ENCODE results near the gene IL6ST. TPM values are rescaled to one million over a fixed set of nuclear protein-coding genes. Genes with fewer than 3 reads are reported as not detected.

The IL6ST gene
- total RNA-seq, 1 experiment from 2014 or later = 39.8 TPM

DNA sequence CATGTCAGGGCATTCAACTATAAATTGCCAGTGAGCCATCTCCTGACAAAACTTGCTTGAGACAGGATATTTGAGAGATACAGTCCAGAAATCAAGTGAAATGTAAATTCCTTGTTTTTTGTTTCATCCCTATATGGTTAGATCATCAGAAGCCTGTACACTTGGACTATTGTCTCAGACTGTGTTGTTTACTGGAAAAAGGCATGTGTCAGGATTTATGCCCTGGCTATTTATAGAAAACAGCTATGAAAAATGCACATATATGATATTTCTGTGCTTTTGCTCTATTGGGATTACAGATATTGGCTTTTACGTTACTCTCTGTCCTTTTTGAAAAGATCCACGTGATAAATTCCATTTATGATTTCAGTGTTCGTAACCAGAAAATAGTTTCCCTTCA, 99.4 kb downstream of the IL6ST start:
- no peaks in the 10 kb centered on the region for H3K9me3 ChIP-seq (ENCODE audit: low read depth, low read length, poor library complexity, severe bottlenecking)
- H3K27ac ChIP-seq (ENCODE audit: low read depth, low read length, poor library complexity, severe bottlenecking) = no peak overlapping the region
- no peaks in the 10 kb centered on the region for H3K4me1 ChIP-seq (ENCODE audit: insufficient read depth, low read length, poor library complexity, severe bottlenecking)
- no peaks in the 10 kb centered on the region for H3K27me3 ChIP-seq (replicated peaks; ENCODE audit: insufficient read depth, low read depth, low read length, poor library complexity)
- no TSS peak for BruUV-seq (replicated peaks)
- intact Hi-C loops (cut with micrococcal nuclease; ENCODE audit: unreplicated experiment) = no loop called here
- TF ChIP-seq, protein P1, sequence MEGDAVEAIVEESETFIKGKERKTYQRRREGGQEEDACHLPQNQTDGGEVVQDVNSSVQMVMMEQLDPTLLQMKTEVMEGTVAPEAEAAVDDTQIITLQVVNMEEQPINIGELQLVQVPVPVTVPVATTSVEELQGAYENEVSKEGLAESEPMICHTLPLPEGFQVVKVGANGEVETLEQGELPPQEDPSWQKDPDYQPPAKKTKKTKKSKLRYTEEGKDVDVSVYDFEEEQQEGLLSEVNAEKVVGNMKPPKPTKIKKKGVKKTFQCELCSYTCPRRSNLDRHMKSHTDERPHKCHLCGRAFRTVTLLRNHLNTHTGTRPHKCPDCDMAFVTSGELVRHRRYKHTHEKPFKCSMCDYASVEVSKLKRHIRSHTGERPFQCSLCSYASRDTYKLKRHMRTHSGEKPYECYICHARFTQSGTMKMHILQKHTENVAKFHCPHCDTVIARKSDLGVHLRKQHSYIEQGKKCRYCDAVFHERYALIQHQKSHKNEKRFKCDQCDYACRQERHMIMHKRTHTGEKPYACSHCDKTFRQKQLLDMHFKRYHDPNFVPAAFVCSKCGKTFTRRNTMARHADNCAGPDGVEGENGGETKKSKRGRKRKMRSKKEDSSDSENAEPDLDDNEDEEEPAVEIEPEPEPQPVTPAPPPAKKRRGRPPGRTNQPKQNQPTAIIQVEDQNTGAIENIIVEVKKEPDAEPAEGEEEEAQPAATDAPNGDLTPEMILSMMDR (conservative IDR thresholded peaks at IDR 0.05; ENCODE audit: low read depth, low read length) = no peak
- TF ChIP-seq EZH2 (IDR thresholded peaks at IDR 0.05; ENCODE audit: borderline replicate concordance, low read depth, low read length, poor library complexity, severe bottlenecking) = no peak
- POLR2A ChIA-PET (ENCODE audit: low non-redundant PET) = no interaction called here
- CTCF ChIA-PET = interaction anchor here (0.6 kb wide), 1 partner anchor 41 kb away, joined by 12 read pairs; no protein-coding TSS in a partner anchor
- H3K36me3 ChIP-seq (ENCODE audit: insufficient read depth, low read length, poor library complexity, severe bottlenecking) = no peaks in the 10 kb centered on the region
- no peak for DNase-seq (ENCODE audit: low spot score)
- no peak overlapping the region for H3K4me3 ChIP-seq (ENCODE audit: low read depth, low read length, poor library complexity, severe bottlenecking)

DNA sequence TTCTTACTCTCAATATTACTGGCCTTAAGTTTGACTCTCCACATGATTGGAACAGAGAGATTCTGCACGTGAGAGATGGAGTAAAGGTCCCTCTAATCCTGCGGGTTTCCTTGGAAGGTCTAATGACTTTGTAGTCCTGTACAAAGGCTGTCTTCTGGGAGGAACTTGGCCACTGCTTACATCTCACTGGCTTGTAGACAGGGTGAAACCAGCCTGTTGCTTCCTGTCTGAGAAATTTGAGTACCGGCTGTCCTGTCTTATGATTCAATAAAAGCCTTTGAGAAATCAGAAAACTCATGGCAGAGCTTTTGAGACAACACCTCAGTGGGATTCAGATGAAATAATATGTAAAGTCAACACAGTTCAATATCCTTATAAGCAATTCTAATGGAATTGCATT, 100.6 kb downstream of the IL6ST start:
- TF ChIP-seq EZH2 (IDR thresholded peaks at IDR 0.05; ENCODE audit: borderline replicate concordance, low read depth, low read length, poor library complexity, severe bottlenecking) = no peak
- TF ChIP-seq, protein P1 (conservative IDR thresholded peaks at IDR 0.05; ENCODE audit: low read depth, low read length) = no peak
- DNase-seq (ENCODE audit: low spot score) = no peak
- H3K4me3 ChIP-seq (ENCODE audit: low read depth, low read length, poor library complexity, severe bottlenecking) = no peak overlapping the region
- BruUV-seq (replicated peaks) = no TSS peak
- no peaks in the 10 kb centered on the region for H3K36me3 ChIP-seq (ENCODE audit: insufficient read depth, low read length, poor library complexity, severe bottlenecking)
- H3K4me1 ChIP-seq (ENCODE audit: insufficient read depth, low read length, poor library complexity, severe bottlenecking) = no peaks in the 10 kb centered on the region
- no peak overlapping the region for H3K27ac ChIP-seq (ENCODE audit: low read depth, low read length, poor library complexity, severe bottlenecking)
- intact Hi-C loops (cut with micrococcal nuclease; ENCODE audit: unreplicated experiment) = no loop called here
- ChIA-PET POLR2A (ENCODE audit: low non-redundant PET) (no interaction called here), CTCF (no interaction called here)
- H3K27me3 ChIP-seq (replicated peaks; ENCODE audit: insufficient read depth, low read depth, low read length, poor library complexity) = no peaks in the 10 kb centered on the region
- H3K9me3 ChIP-seq (ENCODE audit: low read depth, low read length, poor library complexity, severe bottlenecking) = no peaks in the 10 kb centered on the region

DNA sequence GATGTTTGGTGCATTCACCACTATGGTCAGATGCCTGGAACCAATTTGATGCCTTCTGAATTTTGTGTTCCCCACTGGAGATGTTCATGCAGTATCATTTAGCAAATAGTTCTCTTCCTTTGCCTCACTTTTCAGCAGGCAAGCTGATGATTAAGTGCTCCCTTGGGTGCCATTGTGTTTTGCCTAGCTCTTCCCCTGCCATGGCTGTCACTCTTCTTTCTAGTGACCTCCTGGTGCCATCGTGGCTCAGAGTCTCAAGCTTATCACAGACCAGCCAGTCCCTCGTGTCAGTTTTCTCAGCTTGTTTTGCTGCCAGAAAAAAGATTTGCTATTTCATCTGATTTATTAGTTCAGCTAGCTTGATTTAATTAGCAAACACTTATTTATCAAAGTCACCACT, 102.3 kb downstream of the IL6ST start:
- Histone ChIP-seq H3K4me1 (ENCODE audit: insufficient read depth, low read length, poor library complexity, severe bottlenecking) (no peaks in the 10 kb centered on the region), H3K27me3 (replicated peaks; ENCODE audit: insufficient read depth, low read depth, low read length, poor library complexity) (no peaks in the 10 kb centered on the region), H3K4me3 (ENCODE audit: low read depth, low read length, poor library complexity, severe bottlenecking) (no peak overlapping the region), H3K36me3 (ENCODE audit: insufficient read depth, low read length, poor library complexity, severe bottlenecking) (no peaks in the 10 kb centered on the region), H3K27ac (ENCODE audit: low read depth, low read length, poor library complexity, severe bottlenecking) (no peak overlapping the region), H3K9me3 (ENCODE audit: low read depth, low read length, poor library complexity, severe bottlenecking) (no peaks in the 10 kb centered on the region)
- no peak for DNase-seq (ENCODE audit: low spot score)
- POLR2A ChIA-PET (ENCODE audit: low non-redundant PET) = no interaction called here
- no TSS peak for BruUV-seq (replicated peaks)
- intact Hi-C loops (cut with micrococcal nuclease; ENCODE audit: unreplicated experiment) = no loop called here
- no peak for TF ChIP-seq EZH2 (IDR thresholded peaks at IDR 0.05; ENCODE audit: borderline replicate concordance, low read depth, low read length, poor library complexity, severe bottlenecking)
- TF ChIP-seq, protein P1 (conservative IDR thresholded peaks at IDR 0.05; ENCODE audit: low read depth, low read length) = no peak
- CTCF ChIA-PET = no interaction called here

Data from A673 (cell line).